ENCODE results near the gene AP1G2.
"Not testable (repeated sequence)": the region's sequence is repeated elsewhere in the genome, so short reads cannot be mapped to it uniquely, and the experiment has no call there.

Gene AP1G2

GRCh38 chr14:23567186-23568020 lies at the start of gene AP1G2:
Gene AP1G2, minus strand, starts transcription at chr14:23567791. Its CDS starts 477 bp downstream, at chr14:23567314.
- peak; percentile 59 to 76 (median 68) for DNase-seq (ENCODE audit: low read depth in 3 of 3, low spot score in 1 of 3)

- DNase-seq (ENCODE audit: low read depth in 3 of 3, low spot score in 1 of 3) = no peak
Measured at GRCh38 chr14:23615856-23616255, 48.3 kb upstream of the AP1G2 start.

GRCh38 chr14:23614395-23614828 lies 46.8 kb upstream of the AP1G2 start:
- DNase-seq (ENCODE audit: low read depth in 3 of 3, low spot score in 1 of 3) = no peak

- DNase-seq (ENCODE audit: low read depth in 3 of 3, low spot score in 1 of 3) = no peak
Measured at GRCh38 chr14:23613242-23614070, 45.9 kb upstream of the AP1G2 start.

- DNase-seq (ENCODE audit: low read depth in 3 of 3, low spot score in 1 of 3) = no peak
Measured at GRCh38 chr14:23612802-23613201, 45.2 kb upstream of the AP1G2 start.

GRCh38 chr14:23612354-23612732 lies 44.8 kb upstream of the AP1G2 start:
- DNase-seq (ENCODE audit: low read depth in 3 of 3, low spot score in 1 of 3) = no peak

GRCh38 chr14:23610815-23611289 lies 43.3 kb upstream of the AP1G2 start:
- DNase-seq (ENCODE audit: low read depth in 3 of 3, low spot score in 1 of 3) = no peak

GRCh38 chr14:23610090-23610814 lies 42.7 kb upstream of the AP1G2 start:
- DNase-seq (ENCODE audit: low read depth in 3 of 3, low spot score in 1 of 3) = no peak

GRCh38 chr14:23609411-23610089 lies 42.0 kb upstream of the AP1G2 start:
- DNase-seq (ENCODE audit: low read depth in 3 of 3, low spot score in 1 of 3) = not testable (repeated sequence)

GRCh38 chr14:23609001-23609400 lies 41.4 kb upstream of the AP1G2 start:
- DNase-seq (ENCODE audit: low read depth in 3 of 3, low spot score in 1 of 3) = no peak

- no peak for DNase-seq (ENCODE audit: low read depth in 3 of 3, low spot score in 1 of 3)
Measured at GRCh38 chr14:23608454-23608853, 40.9 kb upstream of the AP1G2 start.

- no peak for DNase-seq (ENCODE audit: low read depth in 3 of 3, low spot score in 1 of 3)
Measured at GRCh38 chr14:23605931-23606585, 38.5 kb upstream of the AP1G2 start.

- DNase-seq (ENCODE audit: low read depth in 3 of 3, low spot score in 1 of 3) = no peak
Measured at GRCh38 chr14:23604675-23605170, 37.1 kb upstream of the AP1G2 start.

- no peak for DNase-seq (ENCODE audit: low read depth in 3 of 3, low spot score in 1 of 3)
Measured at GRCh38 chr14:23604148-23604547, 36.6 kb upstream of the AP1G2 start.

- no peak for DNase-seq (ENCODE audit: low read depth in 3 of 3, low spot score in 1 of 3)
Measured at GRCh38 chr14:23603103-23603502, 35.5 kb upstream of the AP1G2 start.

- DNase-seq (ENCODE audit: low read depth in 3 of 3, low spot score in 1 of 3) = no peak
Measured at GRCh38 chr14:23602181-23603095, 34.8 kb upstream of the AP1G2 start.

GRCh38 chr14:23601845-23602180 lies 34.2 kb upstream of the AP1G2 start:
- DNase-seq (ENCODE audit: low read depth in 3 of 3, low spot score in 1 of 3) = no peak

- DNase-seq (ENCODE audit: low read depth in 3 of 3, low spot score in 1 of 3) = no peak
Measured at GRCh38 chr14:23601424-23601823, 33.8 kb upstream of the AP1G2 start.

- DNase-seq (ENCODE audit: low read depth in 3 of 3, low spot score in 1 of 3) = no peak
Measured at GRCh38 chr14:23600806-23601205, 33.2 kb upstream of the AP1G2 start.
